Measurements from ENCODE around the gene TECTB.

TECTB gene

DNA sequence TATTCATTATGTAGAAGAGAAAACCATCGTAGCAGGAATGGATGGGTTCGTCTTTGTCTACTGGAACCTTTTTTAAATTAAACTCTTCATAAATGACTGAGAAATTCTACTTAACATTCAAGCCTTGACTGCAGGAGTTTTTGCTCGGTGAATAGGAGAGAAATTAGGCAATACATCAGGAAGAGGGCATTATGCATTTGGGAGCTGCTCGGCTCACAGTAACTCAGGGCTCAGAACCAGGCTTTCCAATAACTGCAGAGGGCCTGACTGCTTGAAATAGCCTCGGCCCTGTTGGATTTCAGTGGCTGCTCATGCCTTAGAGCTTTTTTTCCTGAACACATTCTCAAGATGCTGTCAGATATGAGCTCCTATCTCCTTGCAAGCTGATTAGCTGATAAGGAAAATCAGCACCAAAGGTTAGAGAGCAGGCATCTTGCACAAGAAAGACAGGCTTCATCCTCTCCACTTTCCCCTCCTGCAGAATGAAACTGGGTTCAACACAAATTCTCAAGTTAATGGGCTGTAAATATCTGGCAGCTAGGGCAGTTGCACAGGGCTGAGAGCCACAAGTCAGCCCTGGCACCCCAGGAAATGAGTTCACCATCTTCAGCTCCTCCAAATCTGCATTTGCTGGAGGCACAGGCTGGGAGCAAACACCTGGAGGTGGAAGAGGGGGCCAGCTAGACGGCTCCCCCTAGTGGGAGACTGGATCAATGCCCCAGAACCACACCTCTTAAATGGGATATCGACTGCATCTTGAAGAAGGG lies 24.3 kb downstream of the TECTB start:
- in situ Hi-C loops (cut with MboI; ENCODE audit: low sequenced_read_pairs): no loop called here

- in situ Hi-C loops (cut with MboI; ENCODE audit: low sequenced_read_pairs): no loop called here
These were observed 24.9 kb downstream of the TECTB start for GRCh38 chr10:112308125-112308502.

DNA sequence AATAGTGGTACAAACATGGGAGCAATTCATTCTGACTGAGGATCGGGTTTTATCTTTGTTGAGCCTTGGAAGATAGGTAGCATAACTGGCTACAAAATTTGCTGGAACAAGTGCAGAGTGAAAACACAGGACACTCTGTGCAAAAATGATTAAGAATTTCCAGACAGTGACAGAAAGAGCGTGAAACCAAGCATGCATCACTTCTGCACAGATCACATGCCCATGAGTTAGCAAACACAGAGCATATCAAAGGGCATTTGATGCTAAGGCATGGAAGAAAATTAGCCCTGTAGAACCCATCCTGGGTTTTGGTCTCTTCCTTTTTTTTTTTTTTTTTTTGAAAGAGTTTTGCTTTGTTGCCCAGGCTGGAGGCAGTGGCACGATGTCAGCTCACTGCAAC lies 28.3 kb downstream of the TECTB start:
- in situ Hi-C loops (cut with MboI; ENCODE audit: low sequenced_read_pairs): no loop called here

- in situ Hi-C loops (cut with MboI; ENCODE audit: low sequenced_read_pairs): no loop called here
These were observed 30.0 kb downstream of the TECTB start for GRCh38 chr10:112313234-112313633.

GRCh38 chr10:112313911-112314310 lies 30.7 kb downstream of the TECTB start:
- in situ Hi-C loops (cut with MboI; ENCODE audit: low sequenced_read_pairs): no loop called here

DNA sequence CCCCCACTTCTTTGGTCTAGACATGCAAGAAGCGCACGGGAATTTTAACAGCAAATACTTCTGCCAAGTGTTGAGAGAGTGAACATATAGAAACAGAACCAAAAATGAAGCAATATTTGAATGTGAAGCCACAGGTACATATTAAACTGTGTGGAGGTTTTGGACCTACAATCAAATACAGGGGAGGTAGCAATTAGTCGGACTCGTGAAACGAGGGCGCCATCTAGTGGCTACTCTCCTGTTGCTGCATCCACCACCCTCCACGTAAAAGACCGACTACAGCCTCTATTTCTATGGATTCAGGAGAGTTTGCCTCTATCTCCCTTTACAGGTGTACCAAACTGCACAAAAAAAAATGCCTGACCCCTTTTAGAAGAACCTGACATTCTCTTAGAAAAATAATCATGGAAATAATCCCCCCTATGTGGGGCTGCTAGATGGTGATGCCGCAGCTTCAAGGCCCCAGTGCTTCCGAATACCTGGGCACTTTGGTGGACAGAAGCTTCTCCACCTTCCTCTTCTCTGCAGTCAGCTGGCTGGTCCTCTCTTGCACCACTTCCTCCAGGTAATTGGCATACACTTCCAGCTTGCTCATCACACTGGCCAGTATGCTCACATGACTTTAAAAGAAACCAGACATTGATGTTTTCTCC lies 31.7 kb downstream of the TECTB start:
- in situ Hi-C loops (cut with MboI; ENCODE audit: low sequenced_read_pairs): no loop called here

DNA sequence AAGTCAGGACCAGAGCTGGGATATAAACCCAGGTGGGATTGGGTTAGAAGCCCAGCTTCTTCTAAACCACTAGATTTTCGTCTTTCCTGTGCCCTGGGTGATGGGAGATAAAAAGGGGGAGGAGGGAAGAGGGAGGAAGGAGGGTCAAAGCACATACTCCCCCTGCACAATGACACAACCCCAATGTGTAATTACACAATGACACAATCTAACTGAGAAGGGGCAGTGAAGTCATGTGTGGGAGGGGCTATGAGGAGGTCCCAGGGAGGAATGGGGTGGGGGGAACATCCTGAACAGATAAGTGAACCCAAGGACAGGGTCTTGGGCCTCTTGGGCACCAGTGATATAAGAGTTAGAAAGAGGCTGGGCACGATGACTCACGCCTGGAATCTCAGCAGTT lies 44.5 kb downstream of the TECTB start:
- in situ Hi-C loops (cut with MboI; ENCODE audit: low sequenced_read_pairs): no loop called here

- in situ Hi-C loops (cut with MboI; ENCODE audit: low sequenced_read_pairs): no loop called here
These were observed 47.0 kb downstream of the TECTB start for GRCh38 chr10:112330162-112330561.

DNA sequence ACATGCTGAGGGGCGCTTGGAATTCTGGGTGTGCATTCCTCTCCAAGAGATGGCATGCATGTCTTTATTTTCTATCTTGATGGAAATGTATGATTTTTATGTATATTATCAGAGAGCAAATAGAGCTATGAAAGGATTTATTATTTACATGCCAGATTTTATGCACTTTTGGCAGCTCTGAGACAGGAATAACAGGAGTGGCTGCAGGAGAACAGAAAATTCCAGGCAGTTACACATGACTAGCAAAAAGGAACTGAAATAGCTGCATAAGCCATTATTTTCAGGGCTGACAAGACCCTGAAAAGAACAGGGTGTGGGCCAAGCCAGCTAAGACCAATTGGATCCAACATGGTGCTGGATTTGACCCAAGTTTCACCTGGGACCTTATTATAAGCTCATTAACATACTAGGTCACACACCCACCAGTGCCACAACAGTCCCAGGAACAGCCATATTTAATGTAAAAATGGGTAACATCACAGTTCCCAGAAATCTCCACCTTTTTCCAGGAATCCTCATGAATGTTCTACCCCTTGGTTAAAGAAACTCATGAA lies 47.5 kb downstream of the TECTB start:
- in situ Hi-C loops (cut with MboI; ENCODE audit: low sequenced_read_pairs): no loop called here

DNA sequence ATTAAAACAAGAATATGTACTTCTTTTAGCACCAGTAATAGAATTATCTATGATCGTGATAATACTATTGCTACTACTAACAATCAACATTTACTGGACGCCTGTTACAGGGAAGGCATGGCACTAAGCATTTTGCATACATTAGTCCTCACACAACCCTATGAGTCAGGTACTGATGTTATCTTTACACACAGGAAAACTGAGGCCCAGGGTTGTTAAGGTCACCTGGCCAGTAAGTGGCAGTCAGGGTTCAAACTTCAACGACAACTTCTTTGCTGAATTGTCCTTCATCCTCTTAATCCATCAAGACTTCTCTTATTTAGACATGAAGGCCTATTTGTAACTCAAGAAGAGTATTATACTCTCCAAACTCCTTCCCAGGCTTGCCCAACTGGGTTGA lies 48.8 kb downstream of the TECTB start:
- in situ Hi-C loops (cut with MboI; ENCODE audit: low sequenced_read_pairs): no loop called here

DNA sequence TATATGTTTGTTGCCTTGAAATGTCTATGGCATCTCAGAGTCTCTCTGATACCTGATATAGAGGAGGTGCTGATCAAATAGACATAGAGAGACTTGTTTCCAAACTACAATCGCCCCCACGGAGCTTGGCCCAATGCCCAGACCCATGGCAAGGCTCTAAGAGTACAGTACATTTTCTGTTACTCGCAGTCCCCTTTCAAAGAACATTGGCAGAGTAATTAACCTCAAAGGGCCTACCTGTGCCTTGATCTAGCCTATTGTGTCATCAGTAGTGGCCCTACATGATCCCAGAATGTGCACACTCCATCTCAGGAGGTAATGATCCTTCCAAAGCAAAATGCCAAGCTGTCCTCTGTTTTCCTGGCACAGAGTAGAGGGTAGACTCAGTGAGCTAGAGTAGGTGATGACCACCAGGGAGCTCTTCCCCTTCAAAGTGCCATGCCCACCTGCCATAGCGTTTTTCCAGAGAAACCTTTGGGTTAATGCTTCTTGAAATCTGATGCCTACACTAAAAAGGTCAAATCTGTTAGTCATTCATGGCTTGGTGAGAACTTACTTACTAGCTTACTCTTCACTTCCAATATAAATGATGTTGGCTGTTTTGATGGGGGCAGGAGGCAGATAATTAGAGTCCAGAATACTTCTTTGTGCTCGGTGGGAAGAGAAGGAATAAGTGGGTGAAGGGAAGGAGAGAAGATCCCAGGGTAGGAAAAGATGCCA lies 49.5 kb downstream of the TECTB start:
- in situ Hi-C loops (cut with MboI; ENCODE audit: low sequenced_read_pairs): no loop called here

DNA sequence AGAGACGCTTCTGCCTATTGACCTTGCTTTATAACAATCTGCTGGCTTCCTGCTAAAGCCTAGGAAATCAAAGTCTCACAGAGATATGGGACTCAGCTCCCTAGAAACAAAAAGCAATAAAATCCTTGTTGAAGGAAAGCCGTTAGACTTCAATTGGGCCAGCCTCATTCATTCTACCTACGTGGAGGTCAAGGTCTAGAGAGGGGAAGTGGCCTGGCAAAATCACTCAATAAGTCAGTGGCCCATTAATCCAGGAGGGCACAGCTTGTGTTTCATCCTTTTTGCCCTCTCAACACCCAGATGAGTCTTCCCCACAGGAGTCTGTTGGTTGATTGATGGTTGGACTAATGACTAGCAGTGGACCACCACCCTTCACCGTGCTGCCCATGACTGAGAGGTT lies 50.3 kb downstream of the TECTB start:
- in situ Hi-C loops (cut with MboI; ENCODE audit: low sequenced_read_pairs): no loop called here

GRCh38 chr10:112335111-112335867 lies 52.1 kb downstream of the TECTB start:
- in situ Hi-C loops (cut with MboI; ENCODE audit: low sequenced_read_pairs): no loop called here

- in situ Hi-C loops (cut with MboI; ENCODE audit: low sequenced_read_pairs): no loop called here
These were observed 52.7 kb downstream of the TECTB start for GRCh38 chr10:112335868-112336265.

DNA sequence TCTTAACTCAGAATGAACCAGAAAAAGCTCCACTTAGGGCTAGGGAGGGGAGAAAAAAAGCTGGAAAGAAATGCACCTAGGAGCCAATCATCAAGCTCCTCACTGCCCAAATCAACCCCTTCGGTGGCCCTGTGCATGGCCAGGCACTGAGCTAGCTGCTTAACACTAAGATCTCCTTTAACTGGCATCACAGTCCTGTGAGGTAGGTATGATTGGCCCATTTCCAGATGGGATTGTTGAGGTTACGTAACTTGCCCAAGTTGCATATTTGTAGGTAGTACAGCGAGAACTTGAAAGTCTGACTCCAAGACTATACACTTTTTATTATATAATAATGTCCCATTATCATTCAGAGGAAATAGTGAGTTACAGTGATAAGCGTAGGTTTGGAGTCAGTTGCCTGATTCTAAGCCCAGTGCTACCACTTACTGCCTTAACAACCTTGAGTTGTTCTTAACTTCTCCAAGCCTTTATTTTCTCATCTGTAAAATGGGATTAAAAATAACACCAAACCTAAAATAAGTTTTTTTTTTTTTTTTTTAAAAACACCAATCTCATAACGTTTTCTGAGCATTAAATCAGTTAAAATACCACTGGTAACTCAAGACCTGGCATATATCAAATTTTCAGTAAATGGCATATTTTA lies 53.5 kb downstream of the TECTB start:
- in situ Hi-C loops (cut with MboI; ENCODE audit: low sequenced_read_pairs): no loop called here

- in situ Hi-C loops (cut with MboI; ENCODE audit: low sequenced_read_pairs): no loop called here
These were observed 55.8 kb downstream of the TECTB start for GRCh38 chr10:112338957-112339356.

- in situ Hi-C loops (cut with MboI; ENCODE audit: low sequenced_read_pairs): no loop called here
These were observed 57.4 kb downstream of the TECTB start for GRCh38 chr10:112340601-112341000.

- in situ Hi-C loops (cut with MboI; ENCODE audit: low sequenced_read_pairs): no loop called here
These were observed 60.0 kb downstream of the TECTB start for GRCh38 chr10:112343056-112343806.

- in situ Hi-C loops (cut with MboI; ENCODE audit: low sequenced_read_pairs): no loop called here
These were observed 61.1 kb downstream of the TECTB start for GRCh38 chr10:112344261-112344660.

GRCh38 chr10:112345202-112345601 lies 62.0 kb downstream of the TECTB start:
- in situ Hi-C loops (cut with MboI; ENCODE audit: low sequenced_read_pairs): no loop called here
